Large intestine (tissue), 3 donors: ENCODE measurements around the gene SERPINI1. TPM values are rescaled to one million over a fixed set of nuclear protein-coding genes. Genes with fewer than 3 reads are reported as not detected.

ENCODE experiments used
- DNase-seq, 2 donors: peaks; one replicate each; pipeline versions ENCODE4 v3.0.0 to v3.0.0-alpha.2; 2013
- H3K27ac ChIP-seq: one replicate; pipeline ENCODE4 v1.5.1; 2013; ENCODE audit warnings: low read length
- H3K27me3 ChIP-seq: 2 replicates; pipeline ENCODE4 v1.6.1; 2013; ENCODE audit warnings: low read length; ENCODE audit not compliant: control insufficient read depth, insufficient read depth
- H3K36me3 ChIP-seq: 2 replicates; pipeline ENCODE4 v1.6.1; 2013; ENCODE audit warnings: low read length; ENCODE audit not compliant: control insufficient read depth, insufficient read depth
- H3K4me1 ChIP-seq: one replicate; pipeline ENCODE4 v1.6.1; 2013; ENCODE audit warnings: low read length; ENCODE audit not compliant: control insufficient read depth, insufficient read depth
- H3K4me3 ChIP-seq: one replicate; pipeline ENCODE4 v1.5.1; 2013; ENCODE audit warnings: low read length
- H3K9me3 ChIP-seq: one replicate; pipeline ENCODE4 v1.6.1; 2013; ENCODE audit warnings: mild to moderate bottlenecking, low read depth, low read length, moderate library complexity; ENCODE audit not compliant: control insufficient read depth
- WGBS: methylation state at CpG from one replicate; pipeline ENCODE4 v1.1.5; 2013; ENCODE audit warnings: low lambda C conversion rate; ENCODE audit not compliant: insufficient coverage; 5-methylcytosine and 5-hydroxymethylcytosine counted together
- polyA plus RNA-seq: library from polyadenylated mRNA; unstranded; fragments of 120-200 nt; gene quantifications from one replicate; pipeline ENCODE4 v1.2.1, GENCODE V29; 2013

SERPINI1 gene
- polyA plus RNA-seq, 1 donor = 4.7 TPM

DNA sequence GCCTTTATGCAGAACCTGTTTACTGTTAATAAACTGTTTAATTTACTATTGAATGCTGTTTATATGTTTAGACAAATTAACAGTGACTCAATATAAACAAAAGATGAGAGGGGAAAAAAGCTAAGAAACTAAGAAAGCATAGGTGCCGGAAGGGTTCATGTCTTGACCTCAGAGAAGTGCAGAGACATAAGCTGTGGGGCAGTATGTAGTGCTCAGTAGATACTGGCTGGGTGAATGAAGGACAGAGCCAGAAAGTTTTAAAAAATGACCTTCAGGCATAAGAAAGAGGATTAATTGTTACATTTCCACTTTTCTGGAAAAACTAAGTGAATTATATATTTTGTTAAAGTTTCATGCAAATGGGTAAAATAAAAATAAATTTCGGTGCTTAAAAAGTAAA lies 14.2 kb downstream of the SERPINI1 start:
- Histone ChIP-seq H3K9me3 (no peaks in the 10 kb centered on the region), H3K27ac (no peak overlapping the region), H3K27me3 (no peaks in the 10 kb centered on the region), H3K36me3 (no peaks in the 10 kb centered on the region), H3K4me3 (no peak overlapping the region), H3K4me1 (no peaks in the 10 kb centered on the region)
- 75% methylated on average over 1 of the region's 2 CpGs for WGBS
- no peak for DNase-seq

DNA sequence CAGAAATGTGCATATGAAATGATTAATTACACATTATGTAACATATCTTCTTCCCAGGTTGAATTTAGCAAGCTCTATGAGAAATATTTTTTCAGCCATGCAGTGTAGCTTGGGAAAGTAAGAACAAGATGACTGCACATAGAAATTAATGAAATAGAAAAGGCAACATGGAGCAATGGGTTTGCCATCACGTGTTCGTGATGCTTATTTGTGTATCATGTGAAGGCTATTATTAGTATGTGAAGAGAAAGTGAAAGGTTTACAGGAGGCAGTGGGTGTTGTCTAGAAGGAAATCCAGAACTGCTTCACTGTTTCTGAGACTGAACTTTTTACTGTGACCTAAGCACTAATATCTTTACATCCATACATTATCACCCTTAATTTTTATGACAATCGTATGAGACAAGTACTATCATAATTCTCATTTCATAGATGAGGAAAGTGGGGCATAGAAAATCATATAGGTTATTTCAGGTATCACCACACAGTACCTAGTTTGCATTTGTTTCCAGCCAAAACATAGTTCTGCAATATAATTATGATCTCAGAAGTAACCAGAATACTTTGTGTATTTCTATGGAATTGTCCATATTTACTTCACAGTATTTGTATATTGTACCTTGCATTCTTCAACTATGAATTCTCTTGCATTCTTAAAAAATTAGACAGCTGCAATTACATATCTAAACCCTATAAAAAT lies 14.9 kb downstream of the SERPINI1 start:
- no peak overlapping the region for H3K27ac ChIP-seq
- no peaks in the 10 kb centered on the region for H3K27me3 ChIP-seq
- no peaks in the 10 kb centered on the region for H3K36me3 ChIP-seq
- H3K9me3 ChIP-seq = no peaks in the 10 kb centered on the region
- H3K4me1 ChIP-seq = no peaks in the 10 kb centered on the region
- peak in 1 of 2 donors; percentile 3 for DNase-seq
- H3K4me3 ChIP-seq = no peak overlapping the region
- WGBS = no CpG with 5 or more reads among the region's 3 CpGs

DNA sequence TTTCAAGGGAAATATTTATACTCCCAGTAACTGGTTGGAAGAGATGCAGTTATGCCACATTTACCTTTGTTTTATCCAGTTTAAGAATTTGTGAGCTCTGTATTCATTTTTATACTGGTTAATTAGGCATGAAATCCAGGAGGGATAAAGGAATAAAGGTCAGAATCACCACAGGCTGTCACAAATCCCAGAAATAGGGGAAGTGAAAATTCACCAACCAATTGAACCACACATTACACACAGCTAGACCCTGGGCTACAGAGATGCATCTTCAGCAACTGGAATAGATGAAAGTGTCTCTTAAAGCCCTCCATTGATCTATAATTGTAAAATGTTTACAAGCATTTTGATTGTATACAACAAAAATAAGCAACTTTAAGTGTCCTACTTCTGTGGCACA lies 18.5 kb downstream of the SERPINI1 start:
- Histone ChIP-seq H3K36me3 (no peaks in the 10 kb centered on the region), H3K4me1 (no peaks in the 10 kb centered on the region), H3K27me3 (no peaks in the 10 kb centered on the region)

GRCh38 chr3:167761302-167761701 lies 25.8 kb downstream of the SERPINI1 start:
- Histone ChIP-seq H3K4me3 (no peak overlapping the region), H3K36me3 (no peaks in the 10 kb centered on the region), H3K4me1 (no peaks in the 10 kb centered on the region), H3K9me3 (no peaks in the 10 kb centered on the region), H3K27ac (no peak overlapping the region), H3K27me3 (no peaks in the 10 kb centered on the region)
- 100% methylated on average over 1 of the region's 1 CpG for WGBS
- DNase-seq = no peak

More for the DNA sequence above, 18.5 kb downstream of the SERPINI1 start:
- Histone ChIP-seq H3K27ac (no peak overlapping the region), H3K4me3 (no peak overlapping the region), H3K9me3 (no peaks in the 10 kb centered on the region)
- DNase-seq = no peak

GRCh38 chr3:167762296-167762695 lies 26.8 kb downstream of the SERPINI1 start:
- no peaks in the 10 kb centered on the region for H3K4me1 ChIP-seq
- H3K9me3 ChIP-seq = no peaks in the 10 kb centered on the region
- WGBS = 33% methylated on average over 2 of the region's 2 CpGs
- H3K27ac ChIP-seq = no peak overlapping the region
- no peaks in the 10 kb centered on the region for H3K27me3 ChIP-seq
- DNase-seq = no peak
- no peak overlapping the region for H3K4me3 ChIP-seq
- H3K36me3 ChIP-seq = no peaks in the 10 kb centered on the region

GRCh38 chr3:167772992-167773391 lies 37.5 kb downstream of the SERPINI1 start:
- H3K4me3 ChIP-seq = no peak overlapping the region
- no peaks in the 10 kb centered on the region for H3K27me3 ChIP-seq
- 94% methylated on average over 3 of the region's 3 CpGs for WGBS
- no peaks in the 10 kb centered on the region for H3K9me3 ChIP-seq
- H3K4me1 ChIP-seq = no peaks in the 10 kb centered on the region
- no peak for DNase-seq
- H3K27ac ChIP-seq = no peak overlapping the region
- no peaks in the 10 kb centered on the region for H3K36me3 ChIP-seq

- no peaks in the 10 kb centered on the region for H3K36me3 ChIP-seq
- H3K27ac ChIP-seq = no peak overlapping the region
- H3K4me1 ChIP-seq = no peaks in the 10 kb centered on the region
- no peaks in the 10 kb centered on the region for H3K27me3 ChIP-seq
- no peak overlapping the region for H3K4me3 ChIP-seq
- WGBS = 80% methylated on average over 1 of the region's 1 CpG
- H3K9me3 ChIP-seq = no peaks in the 10 kb centered on the region
- DNase-seq = no peak
These were observed 38.1 kb downstream of the SERPINI1 start for GRCh38 chr3:167773584-167773983.

GRCh38 chr3:167776066-167776685 lies 40.7 kb downstream of the SERPINI1 start:
- H3K4me3 ChIP-seq = no peak overlapping the region
- WGBS = 100% methylated on average over 1 of the region's 4 CpGs
- no peak overlapping the region for H3K27ac ChIP-seq
- H3K27me3 ChIP-seq = no peaks in the 10 kb centered on the region
- DNase-seq = no peak
- H3K4me1 ChIP-seq = no peaks in the 10 kb centered on the region
- H3K36me3 ChIP-seq = no peaks in the 10 kb centered on the region
- H3K9me3 ChIP-seq = no peaks in the 10 kb centered on the region

DNA sequence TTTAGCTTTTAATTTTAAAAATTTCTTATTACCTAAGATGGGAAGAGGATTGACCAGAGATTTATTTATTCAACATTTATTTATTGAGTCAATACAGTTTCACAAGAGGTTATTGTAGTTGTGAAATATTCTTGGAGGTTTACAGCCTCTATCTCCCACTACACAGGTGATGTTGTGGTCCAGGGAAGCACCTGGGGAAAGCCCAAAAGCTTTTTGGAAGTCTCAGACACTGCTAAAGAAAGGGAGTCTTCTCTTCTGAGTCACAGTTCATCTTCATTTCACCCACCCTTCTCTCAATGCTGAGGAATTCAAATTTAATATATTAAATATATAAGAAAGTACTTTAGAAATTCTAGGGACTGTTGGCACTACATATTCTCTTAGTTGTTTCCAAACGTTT lies 41.8 kb downstream of the SERPINI1 start:
- DNase-seq = no peak
- WGBS = 100% methylated on average over 1 of the region's 1 CpG
- no peaks in the 10 kb centered on the region for H3K9me3 ChIP-seq
- H3K4me1 ChIP-seq = no peaks in the 10 kb centered on the region
- H3K4me3 ChIP-seq = no peak overlapping the region
- no peaks in the 10 kb centered on the region for H3K36me3 ChIP-seq
- no peaks in the 10 kb centered on the region for H3K27me3 ChIP-seq
- no peak overlapping the region for H3K27ac ChIP-seq

DNA sequence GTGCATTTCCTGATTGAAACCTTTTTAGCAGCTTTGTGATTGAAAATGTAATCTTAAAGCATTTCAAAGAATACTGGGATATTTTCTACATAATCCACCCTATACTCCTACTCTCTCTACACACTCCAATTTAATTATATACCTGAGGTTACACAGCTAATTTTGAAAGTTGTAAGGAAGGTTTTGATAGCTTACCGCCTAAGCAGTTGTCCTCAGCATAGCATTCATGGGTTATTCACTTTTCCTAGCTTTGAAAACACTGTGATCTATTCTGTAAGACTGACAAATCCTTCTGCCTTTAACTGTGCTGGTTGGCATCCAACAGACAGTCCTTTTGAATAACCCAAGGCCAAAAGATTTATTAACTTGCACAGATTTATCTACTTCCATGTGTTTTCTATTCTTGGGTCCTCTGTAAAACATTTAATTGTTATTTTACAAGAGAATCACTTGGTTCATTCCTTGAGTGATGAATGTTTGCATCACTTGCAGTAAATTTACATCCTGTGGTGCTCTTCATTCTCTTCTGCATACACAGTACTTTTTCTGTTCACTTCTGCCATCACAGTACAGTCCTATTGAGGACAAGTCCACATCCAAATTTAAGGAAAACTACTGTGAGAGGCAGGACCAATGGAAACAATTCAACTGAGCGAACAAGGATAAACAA lies 44.8 kb downstream of the SERPINI1 start:
- WGBS = no CpG with 5 or more reads among the region's 2 CpGs
- Histone ChIP-seq H3K4me3 (no peak overlapping the region), H3K9me3 (no peaks in the 10 kb centered on the region), H3K27ac (no peak overlapping the region), H3K4me1 (no peaks in the 10 kb centered on the region), H3K36me3 (no peaks in the 10 kb centered on the region), H3K27me3 (no peaks in the 10 kb centered on the region)
- no peak for DNase-seq
